Lung (tissue), 12 donors: ENCODE results near the gene EHBP1. TPM values are rescaled to one million over a fixed set of nuclear protein-coding genes. Genes with fewer than 3 reads are reported as not detected.

Source experiments
- ATAC-seq: fragments of 200-7000 bp; cut with Tn5 transposase; one replicate; pipeline ENCODE4 v1.9.1; 2020; ENCODE audit warnings: moderate number of reproducible peaks; ENCODE audit not compliant: insufficient read depth, low FRiP score
- DNase-seq, 3 donors: peaks; one replicate each; pipeline ENCODE4 v3.0.0-alpha.2; 2013 to 2017
- H3K27ac ChIP-seq, 2 donors: one replicate each; pipeline ENCODE4 v1.5.1; 2013; ENCODE audit warnings: mild to moderate bottlenecking in 2 of 2, moderate library complexity in 2 of 2, control low read depth in 1 of 2, inconsistent platforms in 1 of 2, low read depth in 1 of 2, low read length in 1 of 2
- H3K27me3 ChIP-seq, 3 donors: one replicate each; pipeline ENCODE4 v1.5.1; 2013; ENCODE audit warnings: low read length in 2 of 3; ENCODE audit not compliant: control insufficient read depth in 3 of 3, insufficient read depth in 3 of 3
- H3K36me3 ChIP-seq, 4 donors: one replicate each; pipeline ENCODE4 v1.5.1; 2013; ENCODE audit warnings: low read length in 4 of 4, mild to moderate bottlenecking in 1 of 4, moderate library complexity in 1 of 4; ENCODE audit not compliant: control insufficient read depth in 4 of 4, insufficient read depth in 4 of 4
- H3K4me1 ChIP-seq, 5 donors: one replicate each; pipeline ENCODE4 v1.5.1; 2013; ENCODE audit warnings: low read length in 5 of 5, mild to moderate bottlenecking in 2 of 5, moderate library complexity in 1 of 5; ENCODE audit not compliant: control insufficient read depth in 5 of 5, insufficient read depth in 5 of 5
- H3K4me3 ChIP-seq: one replicate; pipeline ENCODE4 v1.5.1; 2013; ENCODE audit warnings: mild to moderate bottlenecking, control low read depth, moderate library complexity
- H3K9ac ChIP-seq, 2 donors: one replicate each; pipeline ENCODE4 v1.5.1; 2013; ENCODE audit warnings: low read length in 2 of 2, control low read depth in 1 of 2; ENCODE audit not compliant: insufficient read depth in 1 of 2
- H3K9me3 ChIP-seq, 4 donors: one replicate each; pipeline ENCODE4 v1.5.1; 2013; ENCODE audit warnings: low read length in 3 of 4, mild to moderate bottlenecking in 1 of 4, moderate library complexity in 1 of 4; ENCODE audit not compliant: control insufficient read depth in 4 of 4, insufficient read depth in 3 of 4
- WGBS, 2 donors: extraction: QIAGEN DNeasy Blood & Tissue Kit; methylation state at CpG; one replicate each; pipeline ENCODE4 v1.1.7; 2013; 5-methylcytosine and 5-hydroxymethylcytosine counted together
- polyA plus RNA-seq, 2 donors: library from polyadenylated mRNA; stranded (reverse); fragments of 200-250 nt; gene quantifications; one replicate each; pipeline ENCODE4 v1.2.1, GENCODE V29; 2013
- total RNA-seq, 2 donors: library from RNA; depleted of rRNA in 1 of 2; stranded (reverse); fragments of >200 nt in 1 of 2; gene quantifications; one replicate each; pipeline ENCODE4 v1.2.1, GENCODE V29; 2014 to 2021
- TF ChIP-seq, protein P1 (sequence below): IDR thresholded peaks from 2 replicates; pipeline ENCODE4 v1.5.1; 2012; ENCODE audit warnings: mild to moderate bottlenecking; ENCODE audit errors: control extremely low read depth, extremely low read depth
- donor health status: control.
- donor health status: control.
- donor health status: Bipolar disorder and iron deficiency.
- donor health status: healthy.
- donor health status: DM: yes; HTN: yes; CAD: no.

EHBP1 gene
- total and polyA plus RNA-seq, 4 donors = 7.9 to 83.2 (median 22.7) TPM

DNA sequence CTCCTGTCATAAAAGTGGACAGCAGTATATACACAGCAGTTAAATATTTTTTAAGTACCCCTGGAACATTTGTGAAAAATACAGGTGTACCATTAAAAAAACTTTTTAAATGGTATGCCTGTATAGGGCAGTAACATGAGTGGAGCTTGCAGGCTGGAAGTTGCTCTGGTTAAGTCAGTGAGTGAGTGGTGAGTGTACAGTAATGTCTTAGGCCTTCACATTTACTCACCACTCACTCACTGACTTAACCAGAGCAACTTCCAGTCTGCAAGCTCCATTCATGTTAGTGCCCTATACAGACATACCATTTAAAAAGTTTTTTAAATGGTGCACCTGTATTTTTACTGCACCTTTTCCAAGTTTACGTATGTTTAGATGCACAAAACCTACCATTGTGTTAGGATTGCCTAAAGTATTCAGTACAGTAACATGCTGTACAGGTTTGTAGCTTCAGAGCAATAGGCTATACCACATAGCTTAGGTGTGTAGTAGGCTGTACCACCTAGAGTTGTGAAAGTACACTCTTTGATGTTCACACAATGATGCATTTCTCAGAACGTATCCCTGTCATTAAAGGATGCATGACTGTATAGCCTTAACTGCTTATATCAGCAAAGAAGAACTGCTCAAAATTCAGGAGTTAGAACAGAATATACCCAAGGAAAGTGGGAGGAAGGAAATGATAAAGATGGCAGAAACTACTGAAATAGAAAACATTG lies 112.6 kb downstream of the EHBP1 start:
- no peak overlapping the region for H3K9ac ChIP-seq
- H3K36me3 ChIP-seq = no peaks in the 10 kb centered on the region
- no peak overlapping the region for H3K4me3 ChIP-seq
- H3K27me3 ChIP-seq = no peaks in the 10 kb centered on the region
- peaks cover 0 to 1% (median 0%) of the 10 kb centered on the region in 5 donors for H3K4me1 ChIP-seq
- TF ChIP-seq, protein P1, sequence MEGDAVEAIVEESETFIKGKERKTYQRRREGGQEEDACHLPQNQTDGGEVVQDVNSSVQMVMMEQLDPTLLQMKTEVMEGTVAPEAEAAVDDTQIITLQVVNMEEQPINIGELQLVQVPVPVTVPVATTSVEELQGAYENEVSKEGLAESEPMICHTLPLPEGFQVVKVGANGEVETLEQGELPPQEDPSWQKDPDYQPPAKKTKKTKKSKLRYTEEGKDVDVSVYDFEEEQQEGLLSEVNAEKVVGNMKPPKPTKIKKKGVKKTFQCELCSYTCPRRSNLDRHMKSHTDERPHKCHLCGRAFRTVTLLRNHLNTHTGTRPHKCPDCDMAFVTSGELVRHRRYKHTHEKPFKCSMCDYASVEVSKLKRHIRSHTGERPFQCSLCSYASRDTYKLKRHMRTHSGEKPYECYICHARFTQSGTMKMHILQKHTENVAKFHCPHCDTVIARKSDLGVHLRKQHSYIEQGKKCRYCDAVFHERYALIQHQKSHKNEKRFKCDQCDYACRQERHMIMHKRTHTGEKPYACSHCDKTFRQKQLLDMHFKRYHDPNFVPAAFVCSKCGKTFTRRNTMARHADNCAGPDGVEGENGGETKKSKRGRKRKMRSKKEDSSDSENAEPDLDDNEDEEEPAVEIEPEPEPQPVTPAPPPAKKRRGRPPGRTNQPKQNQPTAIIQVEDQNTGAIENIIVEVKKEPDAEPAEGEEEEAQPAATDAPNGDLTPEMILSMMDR = no peak
- no peaks in the 10 kb centered on the region for H3K9me3 ChIP-seq
- ATAC-seq = no peak
- no peak for DNase-seq
- H3K27ac ChIP-seq = no peak overlapping the region
- WGBS, 2 donors = 98 to 99% methylated on average over 2 of the region's 2 CpGs

DNA sequence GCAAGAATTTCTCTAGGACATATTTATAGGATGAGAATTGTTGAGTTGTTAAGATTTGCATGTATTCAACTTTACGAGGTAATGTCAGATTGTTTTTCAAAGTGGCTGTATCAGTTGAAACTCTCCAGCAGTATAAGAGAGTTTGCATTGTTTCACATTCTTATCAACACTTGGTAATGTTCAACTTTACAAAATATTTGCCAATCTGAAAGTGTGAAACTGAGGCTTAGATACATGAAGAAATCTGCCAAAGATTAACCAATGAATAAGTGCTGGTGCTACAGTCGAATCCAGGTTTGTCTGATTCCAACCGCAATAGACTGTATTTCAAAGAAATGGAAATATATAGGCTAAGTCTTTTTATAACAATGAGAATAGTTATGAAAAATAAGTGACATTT lies 117.0 kb downstream of the EHBP1 start:
- H3K4me1 ChIP-seq = peaks cover 0 to 10% (median 3%) of the 10 kb centered on the region in 5 donors
- peaks cover 4 to 10% (median 5%) of the 10 kb centered on the region in 4 donors for H3K36me3 ChIP-seq
- H3K9me3 ChIP-seq = no peaks in the 10 kb centered on the region
- TF ChIP-seq, protein P1 = no peak
- no peak overlapping the region for H3K4me3 ChIP-seq
- H3K27ac ChIP-seq = no peak overlapping the region
- H3K27me3 ChIP-seq = no peaks in the 10 kb centered on the region
- 75 to 81% methylated on average over 3 of the region's 3 CpGs for WGBS, 2 donors
- DNase-seq (no peak), ATAC-seq (no peak)
- H3K9ac ChIP-seq = no peak overlapping the region

DNA sequence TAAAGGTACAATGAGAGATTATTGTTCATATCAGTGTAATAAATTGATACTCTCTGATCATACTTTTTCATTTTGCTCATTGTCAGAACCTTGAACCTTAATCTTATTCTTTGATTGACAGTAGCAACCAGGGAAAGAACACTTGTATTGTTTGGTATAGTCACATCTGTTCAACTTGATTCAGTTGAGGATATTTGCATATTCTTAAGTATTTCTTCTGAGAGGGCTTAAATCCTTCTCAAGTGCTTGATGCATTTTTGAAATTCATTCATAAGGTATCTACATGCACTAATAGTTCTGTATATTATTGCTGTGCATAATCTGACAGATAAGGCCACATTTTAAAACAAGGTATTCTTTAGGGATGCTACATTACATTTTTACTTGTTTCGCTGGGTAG lies 118.9 kb downstream of the EHBP1 start:
- TF ChIP-seq, protein P1 = no peak
- Histone ChIP-seq H3K9ac (no peak overlapping the region), H3K36me3 (peaks cover 4 to 10% (median 7%) of the 10 kb centered on the region in 4 donors), H3K27me3 (no peaks in the 10 kb centered on the region), H3K4me1 (peaks cover 0 to 10% (median 3%) of the 10 kb centered on the region in 5 donors), H3K4me3 (no peak overlapping the region), H3K9me3 (no peaks in the 10 kb centered on the region), H3K27ac (no peak overlapping the region)
- ATAC-seq (no peak), DNase-seq (no peak)
- 93 to 98% methylated on average over 1 of the region's 1 CpG for WGBS, 2 donors
